Activated T-cell treated with anti-CD3 and anti-CD28 coated beads, Interleukin-2, amount 50 U/mL, for 72 hours (primary cell): ENCODE results near the gene EGFL7. TPM values are rescaled to one million over a fixed set of nuclear protein-coding genes. Genes with fewer than 3 reads are reported as not detected.

Experiments used
- ATAC-seq, 2 donors: fragments of 150-1000 bp; cut with Tn5 transposase; replicated peaks in 1 of 2; 2 replicates each; pipeline ENCODE4 v1.10.0; 2021; ENCODE audit warnings: moderate library complexity in 2 of 2, mild to moderate bottlenecking in 1 of 2
- DNase-seq, 2 donors: peaks; one replicate each; pipeline ENCODE4 v3.0.0; 2021 to 2022; ENCODE audit warnings: mixed read lengths in 1 of 2
- H3K27ac Mint-ChIP-seq: one replicate; pipeline ENCODE4 v1.8.0; 2022; ENCODE audit warnings: mild to moderate bottlenecking, moderate library complexity, mixed read lengths
- H3K27me3 Mint-ChIP-seq: one replicate; pipeline ENCODE4 v1.8.0; 2022; ENCODE audit warnings: low read depth, mixed read lengths
- H3K36me3 Mint-ChIP-seq, 2 donors: one replicate each; pipeline ENCODE4 v1.8.0; 2022; ENCODE audit warnings: mixed read lengths in 2 of 2, mild to moderate bottlenecking in 1 of 2; ENCODE audit not compliant: insufficient read depth in 2 of 2
- H3K4me1 Mint-ChIP-seq: one replicate; pipeline ENCODE4 v1.8.0; 2022; ENCODE audit warnings: low read depth, mixed read lengths
- H3K4me3 Mint-ChIP-seq, 2 donors: one replicate each; pipeline ENCODE4 v1.8.0; 2022; ENCODE audit warnings: mild to moderate bottlenecking in 2 of 2, mixed read lengths in 2 of 2, moderate library complexity in 2 of 2
- H3K9me3 Mint-ChIP-seq, 2 donors: one replicate each; pipeline ENCODE4 v1.8.0; 2022; ENCODE audit warnings: mixed read lengths in 2 of 2
- total RNA-seq, 2 donors: library from RNA; stranded (reverse); gene quantifications; one replicate each; pipeline ENCODE4 v1.2.3, GENCODE V29; 2022

The EGFL7 gene
- total RNA-seq, 2 donors from 2014 or later: 0.93 to 1.1 TPM

DNA sequence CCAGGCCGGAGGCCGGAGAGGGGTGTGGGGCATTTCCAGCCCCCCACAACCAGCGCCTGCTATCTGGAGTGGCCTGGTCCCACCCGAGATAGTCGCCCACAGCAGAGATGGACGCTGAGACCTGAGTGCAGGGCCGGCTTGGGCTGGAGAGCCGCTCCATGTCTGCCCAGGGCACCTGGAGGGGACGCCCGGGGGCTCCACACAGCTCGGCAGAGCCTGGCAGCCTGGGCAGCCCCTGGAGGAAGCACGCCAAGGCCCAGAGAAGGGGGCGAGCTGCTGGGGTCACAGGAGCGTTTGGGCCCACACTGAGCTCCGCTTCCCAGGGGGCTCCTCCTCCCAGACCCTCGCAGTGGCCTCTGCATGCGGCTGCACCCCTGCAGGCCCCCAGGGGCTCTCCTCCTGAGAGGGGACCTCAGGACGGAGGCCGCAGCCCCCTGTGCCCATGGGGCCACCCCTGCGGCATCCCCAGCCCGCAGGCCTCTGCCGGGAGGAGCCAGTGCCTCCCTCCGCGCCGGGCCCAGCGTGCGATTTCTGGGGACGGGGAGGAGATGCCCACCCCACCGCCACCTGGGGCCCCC lies 42.2 kb upstream of the EGFL7 start:
- Mint-ChIP-seq H3K9me3 (no peaks in the 10 kb centered on the region), H3K27me3 (peaks cover 5% of the 10 kb centered on the region), H3K4me3 (no peak overlapping the region), H3K27ac (no peak overlapping the region), H3K36me3 (no peaks in the 10 kb centered on the region), H3K4me1 (no peaks in the 10 kb centered on the region)
- ATAC-seq (no peak), DNase-seq (no peak)

DNA sequence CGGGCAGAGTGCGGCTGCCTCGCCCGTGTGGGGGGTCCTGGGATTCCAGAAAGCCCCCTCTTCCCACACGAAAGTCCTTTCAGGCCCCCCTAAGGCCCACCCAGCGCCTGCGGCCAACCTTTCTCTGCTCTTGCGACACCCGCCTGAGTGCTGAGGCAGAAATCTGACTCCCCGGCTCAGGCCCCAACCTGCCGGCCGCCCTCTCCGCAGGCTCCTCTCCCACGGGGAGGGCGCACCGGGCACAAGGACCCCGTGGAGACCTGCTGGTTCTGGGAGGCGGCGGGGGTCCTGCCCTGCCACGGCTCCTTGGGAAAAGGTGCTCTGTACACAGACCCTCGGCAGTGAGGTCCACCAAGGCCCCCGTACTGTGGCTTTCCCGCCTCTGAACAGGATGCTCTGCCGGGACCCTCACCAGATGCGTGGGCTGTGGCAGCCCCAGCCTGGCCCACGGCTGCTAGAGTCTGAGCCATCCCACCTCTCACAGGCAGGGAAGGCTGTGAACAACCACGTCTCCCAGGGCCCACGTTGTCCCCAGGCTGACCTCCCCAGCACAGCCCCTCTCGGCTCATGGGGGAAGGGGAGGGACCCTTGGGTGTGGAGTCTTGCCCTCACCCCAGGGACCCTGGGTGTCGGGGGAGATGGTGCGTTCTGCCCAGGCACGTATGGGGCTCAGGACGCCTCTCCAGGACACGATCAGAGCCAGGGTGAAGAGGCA lies 41.5 kb upstream of the EGFL7 start:
- no peak overlapping the region for H3K4me3 Mint-ChIP-seq
- ATAC-seq (no peak), DNase-seq (no peak)
- H3K27me3 Mint-ChIP-seq: peaks cover 5% of the 10 kb centered on the region
- H3K9me3 Mint-ChIP-seq: no peaks in the 10 kb centered on the region
- no peak overlapping the region for H3K27ac Mint-ChIP-seq
- no peaks in the 10 kb centered on the region for H3K36me3 Mint-ChIP-seq
- H3K4me1 Mint-ChIP-seq: no peaks in the 10 kb centered on the region

DNA sequence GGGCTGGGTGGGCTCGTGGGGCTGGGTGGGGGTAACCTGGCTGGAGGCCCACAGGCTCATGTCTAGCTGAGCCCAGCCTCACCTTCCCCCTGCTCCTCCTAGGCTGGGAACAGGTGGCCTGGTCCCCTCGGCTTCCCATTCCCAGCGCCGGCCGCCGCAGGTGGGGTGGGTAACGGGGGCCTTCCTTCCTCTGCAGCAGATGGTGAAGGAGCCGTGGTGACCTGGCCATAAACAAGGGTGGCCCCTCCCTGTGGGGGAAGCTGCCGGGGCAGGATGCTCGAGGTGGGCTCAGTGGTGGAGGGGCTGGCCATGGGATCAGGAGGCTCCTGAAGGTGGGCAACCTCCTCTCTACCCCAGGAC lies 41.0 kb upstream of the EGFL7 start:
- Mint-ChIP-seq H3K27me3 (peaks cover 5% of the 10 kb centered on the region), H3K27ac (no peak overlapping the region), H3K9me3 (no peaks in the 10 kb centered on the region), H3K36me3 (no peaks in the 10 kb centered on the region), H3K4me1 (no peaks in the 10 kb centered on the region), H3K4me3 (no peak overlapping the region)
- DNase-seq: no peak
- ATAC-seq: no peak

- peaks cover 9% of the 10 kb centered on the region for H3K27me3 Mint-ChIP-seq
- no peaks in the 10 kb centered on the region for H3K4me1 Mint-ChIP-seq
- no peak overlapping the region for H3K27ac Mint-ChIP-seq
- ATAC-seq (no peak), DNase-seq (no peak)
- H3K36me3 Mint-ChIP-seq: no peaks in the 10 kb centered on the region
- H3K4me3 Mint-ChIP-seq: no peak overlapping the region
- no peaks in the 10 kb centered on the region for H3K9me3 Mint-ChIP-seq
Measured at GRCh38 chr9:136622538-136622948, 40.2 kb upstream of the EGFL7 start.

DNA sequence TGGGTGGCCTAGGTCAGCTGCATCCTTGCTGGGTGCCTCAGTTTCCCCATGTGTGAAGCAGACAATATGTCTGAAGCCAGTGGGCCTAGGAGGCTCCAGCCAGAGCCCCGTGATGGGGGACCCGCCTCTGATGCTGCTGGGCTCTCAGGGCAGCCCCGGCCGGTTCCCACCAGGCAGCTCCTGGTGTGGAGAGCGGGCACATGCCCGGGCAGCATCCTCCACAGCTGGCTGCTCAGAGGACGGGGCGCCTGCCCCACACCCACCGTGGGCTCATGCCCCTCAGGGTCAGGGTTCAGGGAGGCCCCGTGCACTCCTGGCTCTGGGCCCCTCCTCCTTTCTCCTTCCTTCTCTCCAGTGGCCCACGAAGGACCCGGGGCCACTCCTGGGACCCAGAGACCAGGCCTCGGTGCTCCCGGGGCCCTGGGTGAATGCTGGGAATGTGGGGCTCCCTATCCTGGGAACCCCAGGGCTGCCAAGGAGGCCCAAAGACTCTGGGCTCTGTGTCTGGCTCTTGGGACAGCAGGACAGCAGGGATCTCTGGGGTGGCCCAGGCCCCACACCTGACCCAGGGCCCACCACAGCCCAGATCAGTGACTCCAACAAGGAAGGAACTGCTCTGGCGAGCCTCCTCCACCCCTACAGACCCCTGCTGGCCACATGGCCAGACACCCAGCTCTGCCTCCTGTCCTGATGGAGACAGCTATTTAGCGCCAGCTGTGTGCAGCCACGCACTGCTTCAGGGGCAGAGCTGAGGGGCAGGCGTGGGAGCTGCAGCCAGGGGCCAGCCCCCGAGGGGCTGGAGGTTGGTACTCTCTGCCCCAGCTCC lies 39.5 kb upstream of the EGFL7 start:
- no peak for DNase-seq
- no peak for ATAC-seq
- H3K27me3 Mint-ChIP-seq: peaks cover 14% of the 10 kb centered on the region
- H3K27ac Mint-ChIP-seq: no peak overlapping the region
- H3K36me3 Mint-ChIP-seq: no peaks in the 10 kb centered on the region
- H3K9me3 Mint-ChIP-seq: no peaks in the 10 kb centered on the region
- no peaks in the 10 kb centered on the region for H3K4me1 Mint-ChIP-seq
- H3K4me3 Mint-ChIP-seq: no peak overlapping the region

DNA sequence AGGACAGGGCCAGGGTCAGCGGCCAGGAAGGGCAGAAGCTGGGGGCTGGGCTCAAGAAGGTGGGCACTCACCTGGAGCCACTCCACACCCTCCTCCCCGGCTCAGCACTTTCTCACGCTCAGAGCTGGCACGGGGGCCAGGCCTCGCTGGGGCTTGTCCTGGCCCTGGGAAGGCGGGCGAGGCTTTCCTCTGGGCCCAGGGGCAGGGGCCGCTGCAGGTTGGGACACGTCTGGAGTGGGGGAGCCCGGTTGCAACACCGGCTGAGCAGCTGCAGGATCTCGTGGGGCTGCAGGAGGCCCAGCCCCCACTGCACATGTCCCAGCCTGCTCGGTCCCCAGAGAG lies 38.9 kb upstream of the EGFL7 start:
- ATAC-seq: no peak
- H3K9me3 Mint-ChIP-seq: no peaks in the 10 kb centered on the region
- no peaks in the 10 kb centered on the region for H3K4me1 Mint-ChIP-seq
- DNase-seq: no peak
- H3K27ac Mint-ChIP-seq: no peak overlapping the region
- H3K27me3 Mint-ChIP-seq: peaks cover 15% of the 10 kb centered on the region
- H3K36me3 Mint-ChIP-seq: no peaks in the 10 kb centered on the region
- H3K4me3 Mint-ChIP-seq: no peak overlapping the region

DNA sequence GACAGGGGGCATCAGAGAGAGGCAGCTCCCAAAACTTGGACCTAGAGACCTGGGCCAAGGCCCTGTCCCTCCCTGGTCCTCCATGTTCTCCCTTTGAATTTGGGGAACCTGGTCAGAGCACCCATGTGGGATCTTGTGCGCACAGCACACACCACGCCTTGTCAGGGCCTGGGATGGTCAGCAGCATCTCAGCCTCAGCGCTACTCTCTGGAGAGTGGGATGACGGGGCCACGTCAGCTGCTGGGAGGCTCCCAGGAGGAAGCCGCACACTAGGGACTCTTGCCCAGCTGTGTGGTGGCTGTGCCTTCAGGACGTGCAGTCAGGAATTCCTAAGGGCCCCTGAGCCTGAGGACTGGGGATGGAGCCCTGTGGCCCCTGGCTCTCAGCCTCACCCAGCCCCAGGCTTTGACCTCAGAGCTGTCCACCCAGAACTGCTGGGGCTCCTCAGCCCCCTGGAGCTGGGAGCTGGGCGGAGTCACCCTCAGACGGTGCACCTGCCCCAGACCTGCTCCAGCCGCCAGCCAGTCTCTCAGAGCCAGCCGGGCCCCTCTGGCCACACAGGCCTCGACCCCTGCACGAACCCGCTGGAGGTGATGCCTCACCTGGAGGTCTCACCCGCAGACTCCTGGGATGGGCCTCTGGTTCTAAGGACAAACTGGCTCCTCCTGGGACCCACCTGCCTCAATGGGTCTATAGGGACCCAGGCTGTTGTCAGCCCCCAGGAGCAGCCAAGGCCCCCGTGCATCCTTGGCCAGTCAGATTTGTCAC lies 38.3 kb upstream of the EGFL7 start:
- DNase-seq: no peak
- Mint-ChIP-seq H3K4me1 (no peaks in the 10 kb centered on the region), H3K36me3 (no peaks in the 10 kb centered on the region), H3K27ac (no peak overlapping the region), H3K4me3 (no peak overlapping the region), H3K27me3 (peaks cover 11% of the 10 kb centered on the region), H3K9me3 (no peaks in the 10 kb centered on the region)
- ATAC-seq: no peak

- no peak overlapping the region for H3K4me3 Mint-ChIP-seq
- H3K36me3 Mint-ChIP-seq: no peaks in the 10 kb centered on the region
- no peak overlapping the region for H3K27ac Mint-ChIP-seq
- H3K4me1 Mint-ChIP-seq: no peaks in the 10 kb centered on the region
- DNase-seq (no peak), ATAC-seq (no peak)
- H3K27me3 Mint-ChIP-seq: peaks cover 10% of the 10 kb centered on the region
- H3K9me3 Mint-ChIP-seq: no peaks in the 10 kb centered on the region
Measured at GRCh38 chr9:136625101-136626065, 37.3 kb upstream of the EGFL7 start.

DNA sequence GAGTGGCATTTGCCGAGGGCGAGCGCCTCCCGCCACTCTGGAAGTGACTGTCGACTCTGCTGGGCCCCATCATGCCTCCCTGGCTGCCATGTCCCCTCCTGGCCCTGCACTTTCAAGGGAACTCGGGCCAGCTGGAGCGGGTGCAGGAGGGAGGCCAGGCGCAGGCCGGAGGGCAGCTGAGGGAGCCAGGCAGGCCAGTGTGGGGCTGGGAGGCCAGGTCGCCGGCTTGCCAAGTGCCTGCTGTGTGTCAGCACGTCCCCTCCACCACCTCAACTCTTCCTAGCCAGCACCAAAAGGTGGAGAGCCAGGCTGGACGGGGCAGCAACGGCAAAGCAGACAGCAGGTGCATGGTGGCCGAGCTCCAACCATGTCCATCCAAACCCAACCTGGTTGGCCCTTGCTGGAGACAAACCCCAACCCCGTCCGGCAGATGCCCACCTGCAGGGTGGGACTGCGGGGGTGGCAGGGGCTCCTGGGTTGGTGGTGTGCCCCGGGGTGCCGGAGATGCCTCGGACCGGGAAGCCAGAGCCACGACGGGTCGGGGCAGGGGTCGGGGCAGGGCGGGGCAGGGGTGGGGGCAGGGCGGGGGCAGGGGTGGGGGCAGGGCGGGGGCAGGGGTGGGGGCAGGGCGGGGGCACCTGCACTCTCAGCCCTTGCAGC lies 36.5 kb upstream of the EGFL7 start:
- no peaks in the 10 kb centered on the region for H3K9me3 Mint-ChIP-seq
- ATAC-seq (no peak), DNase-seq (no peak)
- peaks cover 10% of the 10 kb centered on the region for H3K27me3 Mint-ChIP-seq
- no peaks in the 10 kb centered on the region for H3K36me3 Mint-ChIP-seq
- H3K4me3 Mint-ChIP-seq: no peak overlapping the region
- no peak overlapping the region for H3K27ac Mint-ChIP-seq
- H3K4me1 Mint-ChIP-seq: no peaks in the 10 kb centered on the region

- no peak for ATAC-seq
- Mint-ChIP-seq H3K27ac (no peak overlapping the region), H3K9me3 (no peaks in the 10 kb centered on the region), H3K27me3 (peaks cover 10% of the 10 kb centered on the region), H3K4me3 (no peak overlapping the region), H3K4me1 (no peaks in the 10 kb centered on the region), H3K36me3 (no peaks in the 10 kb centered on the region)
- DNase-seq: no peak
Measured at GRCh38 chr9:136626740-136627642, 35.7 kb upstream of the EGFL7 start.

DNA sequence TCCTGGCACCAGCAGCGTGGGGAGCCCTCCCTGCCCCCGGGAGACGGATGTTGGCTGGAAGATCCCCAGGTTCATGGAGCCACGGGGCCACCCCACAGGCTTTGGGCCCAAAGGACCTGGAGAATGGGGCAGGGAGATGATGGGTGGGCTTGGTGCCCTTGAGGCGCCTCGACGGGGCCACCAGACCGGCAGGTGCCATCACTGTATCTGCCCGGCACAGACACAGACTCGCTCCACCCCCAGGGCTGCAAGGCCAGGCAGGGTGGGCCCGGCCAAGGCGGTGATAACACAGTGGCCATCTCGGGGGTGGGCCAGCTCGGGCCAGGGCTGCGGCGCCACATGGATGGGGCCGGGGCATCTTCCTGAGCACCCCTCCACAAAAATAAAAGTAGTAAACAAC lies 35.0 kb upstream of the EGFL7 start:
- H3K4me3 Mint-ChIP-seq: no peak overlapping the region
- H3K4me1 Mint-ChIP-seq: no peaks in the 10 kb centered on the region
- H3K27ac Mint-ChIP-seq: no peak overlapping the region
- DNase-seq (no peak), ATAC-seq (no peak)
- no peaks in the 10 kb centered on the region for H3K9me3 Mint-ChIP-seq
- peaks cover 10% of the 10 kb centered on the region for H3K27me3 Mint-ChIP-seq
- H3K36me3 Mint-ChIP-seq: no peaks in the 10 kb centered on the region
